GM12865 (cell line): Measurements from ENCODE around the gene SORL1-AS1.
A peak's percentile ranks its signal among the peaks of the same experiment; 100 is the strongest.

Experiments
- DNase-seq: peaks from one replicate; pipeline ENCODE4 v3.0.0; 2010; ENCODE audit warnings: low read depth
- H3K4me3 ChIP-seq: 2 replicates; pipeline ENCODE4 v1.5.1; 2011; ENCODE audit warnings: mild to moderate bottlenecking, low read depth, low read length, control low read depth
- TF ChIP-seq, protein P1 (sequence below): IDR thresholded peaks from 2 replicates; pipeline ENCODE4 v1.5.1; 2011; ENCODE audit warnings: low read length, control low read depth, low read depth, inconsistent platforms; ENCODE audit not compliant: insufficient read depth; ENCODE audit errors: missing control alignments

Gene SORL1-AS1

DNA sequence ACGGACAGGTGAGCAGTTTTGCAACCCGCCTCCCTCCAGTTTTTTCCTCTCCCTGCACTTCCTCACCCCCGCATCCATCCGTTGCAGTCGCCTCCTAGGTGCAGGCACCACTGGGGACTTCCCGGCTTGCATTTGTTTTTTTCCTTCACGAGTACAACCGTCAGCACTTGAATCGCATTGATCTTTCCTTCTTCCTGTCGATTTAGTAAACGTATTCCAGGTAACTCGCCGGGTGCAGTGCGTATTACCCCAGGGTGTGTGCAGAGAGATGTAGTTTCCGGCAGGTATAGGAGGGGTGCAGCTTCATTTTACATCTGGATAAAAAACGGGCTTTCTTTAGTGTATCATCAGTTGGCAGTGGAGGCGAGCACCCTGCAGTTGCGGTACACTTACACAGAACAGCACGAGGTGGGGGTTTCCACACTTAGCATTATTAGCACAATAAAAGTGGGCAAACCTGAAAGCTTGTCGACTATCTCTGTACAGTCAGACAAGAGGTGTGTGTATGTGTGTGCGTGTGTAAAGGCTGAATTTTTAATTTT is at the start of gene SORL1-AS1:
Gene SORL1-AS1 (minus strand): TSS at position 359 of the 542 bp plus-strand sequence.
- TF ChIP-seq, protein P1, sequence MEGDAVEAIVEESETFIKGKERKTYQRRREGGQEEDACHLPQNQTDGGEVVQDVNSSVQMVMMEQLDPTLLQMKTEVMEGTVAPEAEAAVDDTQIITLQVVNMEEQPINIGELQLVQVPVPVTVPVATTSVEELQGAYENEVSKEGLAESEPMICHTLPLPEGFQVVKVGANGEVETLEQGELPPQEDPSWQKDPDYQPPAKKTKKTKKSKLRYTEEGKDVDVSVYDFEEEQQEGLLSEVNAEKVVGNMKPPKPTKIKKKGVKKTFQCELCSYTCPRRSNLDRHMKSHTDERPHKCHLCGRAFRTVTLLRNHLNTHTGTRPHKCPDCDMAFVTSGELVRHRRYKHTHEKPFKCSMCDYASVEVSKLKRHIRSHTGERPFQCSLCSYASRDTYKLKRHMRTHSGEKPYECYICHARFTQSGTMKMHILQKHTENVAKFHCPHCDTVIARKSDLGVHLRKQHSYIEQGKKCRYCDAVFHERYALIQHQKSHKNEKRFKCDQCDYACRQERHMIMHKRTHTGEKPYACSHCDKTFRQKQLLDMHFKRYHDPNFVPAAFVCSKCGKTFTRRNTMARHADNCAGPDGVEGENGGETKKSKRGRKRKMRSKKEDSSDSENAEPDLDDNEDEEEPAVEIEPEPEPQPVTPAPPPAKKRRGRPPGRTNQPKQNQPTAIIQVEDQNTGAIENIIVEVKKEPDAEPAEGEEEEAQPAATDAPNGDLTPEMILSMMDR, result no peak
- H3K4me3 ChIP-seq, result peak within 1 kb of the TSS; percentile 84
- DNase-seq, result peak; percentile 76

- H3K4me3 ChIP-seq, result no peak overlapping the region
- DNase-seq, result no peak
- TF ChIP-seq, protein P1, result no peak
Observed at GRCh38 chr11:121500717-121501116, 48.0 kb upstream of the SORL1-AS1 start.

GRCh38 chr11:121500275-121500674 is 47.5 kb upstream of the SORL1-AS1 start:
- TF ChIP-seq, protein P1, result no peak
- no peak for DNase-seq
- H3K4me3 ChIP-seq, result no peak overlapping the region

DNA sequence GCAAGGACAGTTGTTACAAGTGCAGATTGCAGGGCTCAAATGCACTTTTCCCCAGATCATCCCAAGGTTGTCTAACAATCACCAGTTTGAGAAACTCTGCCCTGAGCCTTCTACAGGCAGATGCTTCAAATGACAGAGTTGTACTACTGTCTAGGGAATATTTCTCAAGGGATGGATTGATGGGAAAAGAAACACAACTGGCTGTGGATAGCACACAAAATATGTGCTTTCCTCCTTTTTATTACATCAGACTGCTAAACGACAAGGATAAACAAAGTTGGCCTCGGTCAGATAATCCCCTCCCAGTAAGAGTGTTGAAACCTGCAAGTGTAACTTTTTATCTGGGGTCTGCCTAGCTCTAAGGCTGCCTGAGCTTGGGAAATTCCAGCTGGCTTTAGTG is 46.6 kb upstream of the SORL1-AS1 start:
- H3K4me3 ChIP-seq, result no peak overlapping the region
- TF ChIP-seq, protein P1, result no peak
- no peak for DNase-seq

- no peak for DNase-seq
Observed at GRCh38 chr11:121497176-121497998, 44.6 kb upstream of the SORL1-AS1 start.

GRCh38 chr11:121494355-121495099 is 41.8 kb upstream of the SORL1-AS1 start:
- DNase-seq, result peak; percentile 66
- TF ChIP-seq, protein P1, result no peak
- H3K4me3 ChIP-seq, result peak overlapping the region; percentile 19

More at GRCh38 chr11:121497176-121497998, 44.6 kb upstream of the SORL1-AS1 start:
- H3K4me3 ChIP-seq, result no peak overlapping the region
- TF ChIP-seq, protein P1, result no peak
